SK-MEL-5 (cell line): ENCODE data around the gene P2RX7. TPM values are rescaled to one million over a fixed set of nuclear protein-coding genes. Genes with fewer than 3 reads are reported as not detected.
"Not testable (repeated sequence)": the region's sequence is repeated elsewhere in the genome, so short reads cannot be mapped to it uniquely, and the experiment has no call there.

ENCODE experiments used
- DNase-seq: peaks from one replicate; pipeline ENCODE4 v3.0.0-alpha.2; 2016; ENCODE audit warnings: low read depth, low spot score
- in situ Hi-C: cut with HindIII; loops from 2 replicates; pipeline ENCODE4 v1.10.0; 2016; ENCODE audit warnings: low sequenced_read_pairs, high pct_unique_total_duplicates, low pct_unique_long_range_greater_than_20kb
- total RNA-seq: library from RNA; depleted of rRNA; stranded (reverse); fragments of >200 nt; shearing (Covaris generic); gene quantifications from 2 replicates; pipeline ENCODE4 v1.2.3, GENCODE V29; 2014

P2RX7 gene
- total RNA-seq, 1 experiment from 2014 or later, result 41.5 TPM

GRCh38 chr12:121184984-121185889 is 52.6 kb downstream of the P2RX7 start:
- in situ Hi-C loops, result no loop called here
- no peak for DNase-seq

GRCh38 chr12:121186826-121187225 is 54.1 kb downstream of the P2RX7 start:
- in situ Hi-C loops, result no loop called here
- no peak for DNase-seq

GRCh38 chr12:121187501-121187900 is 54.8 kb downstream of the P2RX7 start:
- in situ Hi-C loops, result no loop called here
- no peak for DNase-seq

GRCh38 chr12:121188227-121188626 is 55.6 kb downstream of the P2RX7 start:
- no peak for DNase-seq
- in situ Hi-C loops, result no loop called here

GRCh38 chr12:121189131-121189530 is 56.5 kb downstream of the P2RX7 start:
- in situ Hi-C loops, result no loop called here
- no peak for DNase-seq

- in situ Hi-C loops, result no loop called here
- DNase-seq, result no peak
These were observed 57.0 kb downstream of the P2RX7 start for GRCh38 chr12:121189619-121190155.

- DNase-seq, result peak; percentile 40
- in situ Hi-C loops, result no loop called here
These were observed 57.9 kb downstream of the P2RX7 start for GRCh38 chr12:121190523-121191031.

- in situ Hi-C loops, result no loop called here
- no peak for DNase-seq
These were observed 58.5 kb downstream of the P2RX7 start for GRCh38 chr12:121191151-121191550.

- DNase-seq, result no peak
- in situ Hi-C loops, result no loop called here
These were observed 64.2 kb downstream of the P2RX7 start for GRCh38 chr12:121196902-121197301.

- in situ Hi-C loops, result no loop called here
- no peak for DNase-seq
These were observed 66.3 kb downstream of the P2RX7 start for GRCh38 chr12:121198949-121199348.

GRCh38 chr12:121201140-121201539 is 68.5 kb downstream of the P2RX7 start:
- in situ Hi-C loops, result not testable (repeated sequence)

GRCh38 chr12:121202407-121203355 is 70.0 kb downstream of the P2RX7 start:
- in situ Hi-C loops, result no loop called here
- peak; percentile 20 for DNase-seq

More at GRCh38 chr12:121201140-121201539, 68.5 kb downstream of the P2RX7 start:
- DNase-seq, result not testable (repeated sequence)

GRCh38 chr12:121203482-121203881 is 70.8 kb downstream of the P2RX7 start:
- in situ Hi-C loops, result no loop called here
- DNase-seq, result no peak

- in situ Hi-C loops, result no loop called here
- no peak for DNase-seq
These were observed 72.8 kb downstream of the P2RX7 start for GRCh38 chr12:121205491-121205890.

- DNase-seq, result not testable (repeated sequence)
These were observed 75.9 kb downstream of the P2RX7 start for GRCh38 chr12:121208571-121208970.

GRCh38 chr12:121209221-121209620 is 76.5 kb downstream of the P2RX7 start:
- DNase-seq, result no peak
- in situ Hi-C loops, result no loop called here

More at GRCh38 chr12:121208571-121208970, 75.9 kb downstream of the P2RX7 start:
- in situ Hi-C loops, result not testable (repeated sequence)

- DNase-seq, result peak; percentile 78
- in situ Hi-C loops, result no loop called here
These were observed 77.2 kb downstream of the P2RX7 start, which contains the start of gene P2RX4 for GRCh38 chr12:121209624-121210572. TSS of gene P2RX4 (plus strand) at chr12:121210129. CDS start at chr12:121210165, 36 bp downstream.
